HG03103 (cell line): ENCODE data around the gene GTF2H2C_2.
"Not testable (repeated sequence)": the region's sequence is repeated elsewhere in the genome, so short reads cannot be mapped to it uniquely, and the experiment has no call there.

Source experiments
- ATAC-seq: cut with Tn5 transposase; IDR thresholded peaks from one replicate; pipeline ENCODE4 v1.9.1; 2021; ENCODE audit warnings: low read depth; ENCODE audit not compliant: unreplicated experiment

GTF2H2C_2 gene

GRCh38 chr5:70415117-70415516 is at the start of gene GTF2H2C_2:
GTF2H2C_2 (plus strand) TSS chr5:70415368.
- ATAC-seq = peak; percentile 96

GRCh38 chr5:70400984-70401686 is 14.0 kb upstream of the GTF2H2C_2 start:
- ATAC-seq = not testable (repeated sequence)

- ATAC-seq = not testable (repeated sequence)
Observed at GRCh38 chr5:70421322-70421721, 6.2 kb downstream of the GTF2H2C_2 start.

- not testable (repeated sequence) for ATAC-seq
Observed at GRCh38 chr5:70423215-70423614, 8.0 kb downstream of the GTF2H2C_2 start.

GRCh38 chr5:70438518-70438917 is 23.4 kb downstream of the GTF2H2C_2 start:
- ATAC-seq = not testable (repeated sequence)

- not testable (repeated sequence) for ATAC-seq
Observed at GRCh38 chr5:70449565-70449964, 34.4 kb downstream of the GTF2H2C_2 start.

GRCh38 chr5:70451249-70451984 is 36.2 kb downstream of the GTF2H2C_2 start:
- not testable (repeated sequence) for ATAC-seq

- peak; percentile 95 for ATAC-seq
Observed at GRCh38 chr5:70457093-70457492, 41.9 kb downstream of the GTF2H2C_2 start.

GRCh38 chr5:70459188-70459587 is 44.0 kb downstream of the GTF2H2C_2 start:
- not testable (repeated sequence) for ATAC-seq

- not testable (repeated sequence) for ATAC-seq
Observed at GRCh38 chr5:70461984-70462383, 46.8 kb downstream of the GTF2H2C_2 start.

GRCh38 chr5:70464019-70464637 is 49.0 kb downstream of the GTF2H2C_2 start:
- not testable (repeated sequence) for ATAC-seq

GRCh38 chr5:70469926-70470509 is 54.9 kb downstream of the GTF2H2C_2 start:
- not testable (repeated sequence) for ATAC-seq
